Right cardiac atrium (tissue), 5 donors: ENCODE measurements around the gene CDH4. TPM values are rescaled to one million over a fixed set of nuclear protein-coding genes. Genes with fewer than 3 reads are reported as not detected.

Experiments
- ATAC-seq, 2 donors: fragments of 200-7000 bp; cut with Tn5 transposase; one replicate each; pipeline versions ENCODE4 v1.8.0 to v1.9.1; 2020; ENCODE audit warnings: moderate library complexity in 2 of 2, mild to moderate bottlenecking in 1 of 2
- DNase-seq, 3 donors: peaks; one replicate each; pipeline ENCODE4 v3.0.0-alpha.2; 2020
- H3K27ac ChIP-seq: one replicate; pipeline ENCODE4 v1.5.1; 2013; ENCODE audit warnings: mild to moderate bottlenecking, low read length, control low read depth, moderate library complexity
- H3K27me3 ChIP-seq: one replicate; pipeline ENCODE4 v1.6.1; 2013; ENCODE audit not compliant: control insufficient read depth, insufficient read depth
- H3K4me1 ChIP-seq: one replicate; pipeline ENCODE4 v1.6.1; 2013; ENCODE audit warnings: low read length; ENCODE audit not compliant: control insufficient read depth, insufficient read depth
- H3K4me3 ChIP-seq: one replicate; pipeline ENCODE4 v1.5.1; 2013; ENCODE audit warnings: low read length, control low read depth
- H3K9me3 ChIP-seq: one replicate; pipeline ENCODE4 v1.6.1; 2013; ENCODE audit warnings: low read length; ENCODE audit not compliant: control insufficient read depth
- WGBS: extraction: QIAGEN DNeasy Blood & Tissue Kit; methylation state at CpG from one replicate; pipeline ENCODE4 v1.1.7; 2013; 5-methylcytosine and 5-hydroxymethylcytosine counted together
- intact Hi-C, 4 donors: fragments of 100-400 bp; cut with DNase I; formaldehyde crosslinking; loops; one replicate each; pipeline versions ENCODE4 v1.11.0 to v1.14.0; 2022 to 2023
- polyA plus RNA-seq: library from polyadenylated mRNA; stranded (reverse); fragments of 200-250 nt; gene quantifications from one replicate; pipeline ENCODE4 v1.2.3, GENCODE V29; 2013
- total RNA-seq, 4 donors: library from RNA; stranded (reverse); fragmentation: NEBNext Ultra II Directional; extraction: Animal tissue kit (Norgen Biotek cat#: 25700); gene quantifications; one replicate each; pipeline ENCODE4 v1.2.1, GENCODE V29; 2021
- donor health status: healthy with polysubstance abuse.
- donor health status: DM: no; HTN: yes; CAD: no.
- donor health status: DM: no; HTN: no; CAD: no.
- donor health status: DM: no; HTN: yes; CAD: no; lungs with severe emphysema.
- donor health status: DM: yes; HTN: yes; CAD: no.

CDH4 gene
- total and polyA plus RNA-seq, 5 donors, result 0.21 to 1.0 (median 0.39) TPM

GRCh38 chr20:61611401-61612180, 359.5 kb downstream of the CDH4 start:
- WGBS, result 74% methylated on average over 13 of the region's 13 CpGs
- no peaks in the 10 kb centered on the region for H3K4me1 ChIP-seq
- no peaks in the 10 kb centered on the region for H3K27me3 ChIP-seq
- no peak overlapping the region for H3K27ac ChIP-seq
- ATAC-seq (no peak), DNase-seq (no peak)
- H3K4me3 ChIP-seq, result no peak overlapping the region
- intact Hi-C loops, result no loop called here
- H3K9me3 ChIP-seq, result no peaks in the 10 kb centered on the region

- intact Hi-C loops, result no loop called here
These were observed 362.1 kb downstream of the CDH4 start for GRCh38 chr20:61613917-61614705.

GRCh38 chr20:61614706-61615100, 362.6 kb downstream of the CDH4 start:
- Histone ChIP-seq H3K27me3 (no peaks in the 10 kb centered on the region), H3K27ac (no peak overlapping the region), H3K4me1 (no peaks in the 10 kb centered on the region), H3K9me3 (no peaks in the 10 kb centered on the region), H3K4me3 (no peak overlapping the region)
- DNase-seq (peak in 1 of 3 donors; percentile 19), ATAC-seq (no peak)
- intact Hi-C loops, result no loop called here
- 74% methylated on average over 2 of the region's 2 CpGs for WGBS

More at GRCh38 chr20:61613917-61614705, 362.1 kb downstream of the CDH4 start:
- Histone ChIP-seq H3K27me3 (no peaks in the 10 kb centered on the region), H3K27ac (no peak overlapping the region), H3K4me1 (no peaks in the 10 kb centered on the region), H3K4me3 (no peak overlapping the region), H3K9me3 (no peaks in the 10 kb centered on the region)
- 65% methylated on average over 13 of the region's 13 CpGs for WGBS
- DNase-seq, result peak in 1 of 3 donors; percentile 11
- no peak for ATAC-seq

- WGBS, result 91% methylated on average over 15 of the region's 15 CpGs
- intact Hi-C loops, result no loop called here
- Histone ChIP-seq H3K27me3 (no peaks in the 10 kb centered on the region), H3K4me1 (no peaks in the 10 kb centered on the region), H3K9me3 (no peaks in the 10 kb centered on the region), H3K27ac (no peak overlapping the region), H3K4me3 (no peak overlapping the region)
- ATAC-seq (no peak), DNase-seq (peak in 1 of 3 donors; percentile 9)
These were observed 363.7 kb downstream of the CDH4 start for GRCh38 chr20:61615806-61616205.

GRCh38 chr20:61619751-61620150, 367.7 kb downstream of the CDH4 start:
- WGBS, result 87% methylated on average over 10 of the region's 10 CpGs
- Histone ChIP-seq H3K4me1 (no peaks in the 10 kb centered on the region), H3K9me3 (no peaks in the 10 kb centered on the region), H3K4me3 (no peak overlapping the region), H3K27me3 (no peaks in the 10 kb centered on the region), H3K27ac (no peak overlapping the region)
- intact Hi-C loops, result no loop called here
- DNase-seq, result peak in 1 of 3 donors; percentile 10
- no peak for ATAC-seq

GRCh38 chr20:61620174-61620573, 368.1 kb downstream of the CDH4 start:
- DNase-seq (no peak), ATAC-seq (no peak)
- Histone ChIP-seq H3K27me3 (no peaks in the 10 kb centered on the region), H3K4me1 (no peaks in the 10 kb centered on the region), H3K27ac (no peak overlapping the region), H3K4me3 (no peak overlapping the region), H3K9me3 (no peaks in the 10 kb centered on the region)
- intact Hi-C loops, result no loop called here
- WGBS, result 79% methylated on average over 1 of the region's 1 CpG

GRCh38 chr20:61621035-61621730, 369.1 kb downstream of the CDH4 start:
- H3K27me3 ChIP-seq, result no peaks in the 10 kb centered on the region
- no peaks in the 10 kb centered on the region for H3K4me1 ChIP-seq
- no peak overlapping the region for H3K4me3 ChIP-seq
- H3K9me3 ChIP-seq, result no peaks in the 10 kb centered on the region
- no peak overlapping the region for H3K27ac ChIP-seq
- 72% methylated on average over 19 of the region's 19 CpGs for WGBS
- no peak for DNase-seq
- ATAC-seq, result no peak
- intact Hi-C loops, result no loop called here

GRCh38 chr20:61621852-61622251, 369.8 kb downstream of the CDH4 start:
- WGBS, result 82% methylated on average over 10 of the region's 10 CpGs

GRCh38 chr20:61623451-61623850, 371.4 kb downstream of the CDH4 start:
- no peaks in the 10 kb centered on the region for H3K9me3 ChIP-seq
- ATAC-seq (no peak), DNase-seq (no peak)
- no peaks in the 10 kb centered on the region for H3K4me1 ChIP-seq
- 82% methylated on average over 11 of the region's 11 CpGs for WGBS
- no peak overlapping the region for H3K27ac ChIP-seq
- H3K4me3 ChIP-seq, result no peak overlapping the region
- H3K27me3 ChIP-seq, result no peaks in the 10 kb centered on the region
- intact Hi-C loops, result no loop called here

More at GRCh38 chr20:61621852-61622251, 369.8 kb downstream of the CDH4 start:
- intact Hi-C loops, result no loop called here
- Histone ChIP-seq H3K9me3 (no peaks in the 10 kb centered on the region), H3K4me1 (no peaks in the 10 kb centered on the region), H3K4me3 (no peak overlapping the region), H3K27ac (no peak overlapping the region), H3K27me3 (no peaks in the 10 kb centered on the region)
- ATAC-seq, result no peak
- DNase-seq, result no peak

- Histone ChIP-seq H3K27ac (no peak overlapping the region), H3K9me3 (no peaks in the 10 kb centered on the region), H3K27me3 (no peaks in the 10 kb centered on the region), H3K4me1 (no peaks in the 10 kb centered on the region), H3K4me3 (no peak overlapping the region)
- 78% methylated on average over 8 of the region's 8 CpGs for WGBS
- ATAC-seq, result no peak
- no peak for DNase-seq
- intact Hi-C loops, result no loop called here
These were observed 373.2 kb downstream of the CDH4 start for GRCh38 chr20:61625246-61625645.

GRCh38 chr20:61626412-61626811, 374.4 kb downstream of the CDH4 start:
- ATAC-seq, result no peak
- Histone ChIP-seq H3K4me3 (no peak overlapping the region), H3K27me3 (no peaks in the 10 kb centered on the region), H3K27ac (no peak overlapping the region), H3K4me1 (no peaks in the 10 kb centered on the region), H3K9me3 (no peaks in the 10 kb centered on the region)
- intact Hi-C loops, result no loop called here
- DNase-seq, result no peak
- WGBS, result 80% methylated on average over 12 of the region's 12 CpGs
